CD4-positive, alpha-beta memory T cell (primary cell): ENCODE data around the gene AMZ2. TPM values are rescaled to one million over a fixed set of nuclear protein-coding genes. Genes with fewer than 3 reads are reported as not detected.
"Not testable (repeated sequence)": the region's sequence is repeated elsewhere in the genome, so short reads cannot be mapped to it uniquely, and the experiment has no call there.

ENCODE experiments used
- CTCF ChIA-PET: fragments of 350-600 bp; sonication (Branson Sonifier 250); formaldehyde crosslinking; loops from one replicate; lab custom pipeline; 2021; ENCODE audit warnings: inconsistent platforms; ENCODE audit not compliant: partially characterized antibody; lab: Charles Lee
- POLR2A ChIA-PET: fragments of 350-600 bp; sonication (Branson Sonifier 250); formaldehyde crosslinking; loops from one replicate; lab custom pipeline; 2021; ENCODE audit not compliant: partially characterized antibody; lab: Charles Lee
- DNase-seq, 5 donors: peaks; one replicate each; pipeline versions ENCODE4 v3.0.0 to v3.0.0-alpha.2; 2020 to 2022; ENCODE audit warnings: mixed read lengths in 1 of 5
- H3K27ac ChIP-seq: one replicate; pipeline ENCODE4 v1.7.0; 2013; ENCODE audit warnings: low read depth, low read length
- H3K27me3 ChIP-seq: 2 replicates; pipeline ENCODE4 v1.7.0; 2013; ENCODE audit warnings: mild to moderate bottlenecking, low read length, moderate library complexity; ENCODE audit not compliant: insufficient read depth
- H3K36me3 ChIP-seq: 2 replicates; pipeline ENCODE4 v1.7.0; 2013; ENCODE audit warnings: mild to moderate bottlenecking, low read length, moderate library complexity; ENCODE audit not compliant: insufficient read depth
- H3K4me1 ChIP-seq: 2 replicates; pipeline ENCODE4 v1.7.0; 2013; ENCODE audit warnings: mild to moderate bottlenecking, low read length, moderate library complexity; ENCODE audit not compliant: insufficient read depth
- H3K4me3 ChIP-seq, 2 donors: one replicate each; pipeline ENCODE4 v1.7.0; 2013; ENCODE audit warnings: low read length in 2 of 2, mild to moderate bottlenecking in 1 of 2
- H3K9me3 ChIP-seq, 2 donors: one replicate each; pipeline ENCODE4 v1.7.0; 2013; ENCODE audit warnings: low read length in 2 of 2, control low read depth in 1 of 2; ENCODE audit not compliant: control insufficient read depth in 1 of 2
- H3K27ac Mint-ChIP-seq, 7 donors: one replicate each; pipeline ENCODE4 v1.8.0; 2020 to 2021; ENCODE audit warnings: mixed read lengths in 7 of 7, mild to moderate bottlenecking in 6 of 7, inconsistent platforms in 3 of 7, moderate library complexity in 3 of 7
- H3K27me3 Mint-ChIP-seq, 2 donors: one replicate each; pipeline ENCODE4 v1.8.0; 2020 to 2021; ENCODE audit warnings: mixed read lengths in 2 of 2
- H3K36me3 Mint-ChIP-seq, 2 donors: one replicate each; pipeline ENCODE4 v1.8.0; 2020 to 2021; ENCODE audit warnings: mixed read lengths in 2 of 2, inconsistent platforms in 1 of 2, mild to moderate bottlenecking in 1 of 2
- H3K4me1 Mint-ChIP-seq, 4 donors: one replicate each; pipeline ENCODE4 v1.8.0; 2020 to 2021; ENCODE audit warnings: mixed read lengths in 4 of 4, mild to moderate bottlenecking in 1 of 4
- H3K4me3 Mint-ChIP-seq, 8 donors: one replicate each; pipeline ENCODE4 v1.8.0; 2020 to 2021; ENCODE audit warnings: mixed read lengths in 8 of 8, mild to moderate bottlenecking in 7 of 8, moderate library complexity in 6 of 8, inconsistent platforms in 3 of 8
- H3K9me3 Mint-ChIP-seq, 8 donors: one replicate each; pipeline ENCODE4 v1.8.0; 2020 to 2021; ENCODE audit warnings: mixed read lengths in 8 of 8, mild to moderate bottlenecking in 5 of 8, inconsistent platforms in 3 of 8, moderate library complexity in 1 of 8
- intact Hi-C: fragments of 100-400 bp; cut with micrococcal nuclease; formaldehyde crosslinking; loops from one replicate; pipeline ENCODE4 v1.15.1; 2023
- polyA plus RNA-seq, 2 donors: library from polyadenylated mRNA; unstranded; fragments of 300-500 nt; fragmentation: Illumina TruSeq; gene quantifications; one replicate each; pipeline ENCODE4 v1.2.3, GENCODE V29; 2021
- total RNA-seq, 2 experiments: library from RNA; stranded (reverse); gene quantifications; one replicate each; pipeline ENCODE4 v1.2.3, GENCODE V29; 2021

The AMZ2 gene
- total and polyA plus RNA-seq, 4 experiments from 2014 or later = 66.1 to 161 (median 97.8) TPM

DNA sequence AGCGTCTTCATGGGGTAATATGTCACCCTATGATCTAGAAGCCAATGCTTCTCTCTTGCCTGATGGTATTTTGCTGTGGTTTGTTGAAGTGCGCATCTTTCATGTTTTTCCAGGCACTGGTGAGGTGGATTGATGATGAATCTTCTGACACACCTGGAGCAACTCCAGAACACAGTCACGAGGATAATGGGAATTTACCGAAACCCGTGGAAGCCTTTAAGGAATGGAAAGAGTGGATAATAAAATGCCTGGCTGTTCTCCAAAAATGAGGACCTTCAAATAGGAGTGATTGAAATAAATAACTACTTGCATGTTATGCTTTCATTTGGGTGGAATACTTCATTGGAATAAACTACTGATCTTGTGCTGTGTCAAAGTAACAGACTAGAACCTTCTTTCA, 8.9 kb downstream of the AMZ2 start:
- CTCF ChIA-PET, DNase-seq: not testable (repeated sequence)
- H3K27ac ChIP-seq = peak overlapping the region; percentile 88

DNA sequence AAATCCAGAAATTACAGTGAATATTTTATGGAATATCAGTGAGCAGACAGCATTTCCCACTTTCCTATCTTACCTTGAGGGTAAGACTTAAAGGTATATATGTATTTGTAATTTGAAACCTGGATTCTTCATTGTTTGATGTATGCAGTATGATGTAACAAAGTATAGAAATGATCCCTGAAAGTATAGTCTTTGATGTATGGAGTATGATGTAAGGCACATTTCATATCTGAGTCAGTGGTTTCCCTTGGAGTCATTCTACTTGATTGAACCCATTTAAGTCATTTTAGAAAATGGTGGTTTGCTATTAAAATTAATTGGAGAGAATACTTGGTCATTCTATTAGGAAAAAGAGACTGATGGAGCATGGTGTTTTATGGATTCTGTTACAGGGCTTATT, 10.1 kb downstream of the AMZ2 start:
- CTCF ChIA-PET = interaction anchor here (0.9 to 1.1 kb wide), 6 partner anchors 10 to 208 kb away, joined by 3 to 5 read pairs (median 3); partner anchors contain the start of gene AMZ2
- H3K27ac ChIP-seq = peak overlapping the region; percentile 88
- Mint-ChIP-seq H3K4me3 (peak overlapping the region in 6 of 8 donors; percentile 11 to 81 (median 44)), H3K36me3 (peaks cover 8 to 28% of the 10 kb centered on the region in 2 donors), H3K27ac (peak overlapping the region; percentile 81 to 99 (median 98)), H3K4me1 (peaks cover 64 to 92% (median 72%) of the 10 kb centered on the region in 4 donors), H3K27me3 (no peaks in the 10 kb centered on the region), H3K9me3 (peaks cover 0 to 2% (median 0%) of the 10 kb centered on the region in 8 donors)
- H3K4me1 ChIP-seq = peaks cover 85% of the 10 kb centered on the region
- H3K4me3 ChIP-seq = no peak overlapping the region
- H3K36me3 ChIP-seq = no peaks in the 10 kb centered on the region
- POLR2A ChIA-PET = interaction anchor here (0.9 to 2.2 kb wide), 15 partner anchors 9 to 200 kb away, joined by 3 to 29 read pairs (median 5); partner anchors contain the start of genes AMZ2, ARSG, SLC16A6 and WIPI1
- no peaks in the 10 kb centered on the region for H3K9me3 ChIP-seq
- DNase-seq = no peak
- H3K27me3 ChIP-seq = no peaks in the 10 kb centered on the region
- intact Hi-C loops = loop anchor here (1.0 kb wide), 1 partner anchor 9 kb away; no protein-coding TSS in a partner anchor

More for the DNA sequence above, 8.9 kb downstream of the AMZ2 start:
- H3K36me3 ChIP-seq, H3K27me3 ChIP-seq, H3K9me3 Mint-ChIP-seq, H3K4me3 ChIP-seq, intact Hi-C loops, H3K27me3 Mint-ChIP-seq, H3K9me3 ChIP-seq: not testable (repeated sequence)
- peak overlapping the region; percentile 24 to 73 (median 52) for H3K4me3 Mint-ChIP-seq
- peaks cover 61 to 91% (median 73%) of the 10 kb centered on the region in 4 donors for H3K4me1 Mint-ChIP-seq
- POLR2A ChIA-PET = interaction anchor here (1.0 to 1.4 kb wide), 4 partner anchors 9 to 201 kb away, joined by 3 to 5 read pairs (median 4); partner anchors contain the start of genes AMZ2 and WIPI1
- peaks cover 14 to 34% of the 10 kb centered on the region in 2 donors for H3K36me3 Mint-ChIP-seq
- H3K4me1 ChIP-seq = peaks cover 89% of the 10 kb centered on the region
- H3K27ac Mint-ChIP-seq = peak overlapping the region; percentile 81 to 99 (median 98)

DNA sequence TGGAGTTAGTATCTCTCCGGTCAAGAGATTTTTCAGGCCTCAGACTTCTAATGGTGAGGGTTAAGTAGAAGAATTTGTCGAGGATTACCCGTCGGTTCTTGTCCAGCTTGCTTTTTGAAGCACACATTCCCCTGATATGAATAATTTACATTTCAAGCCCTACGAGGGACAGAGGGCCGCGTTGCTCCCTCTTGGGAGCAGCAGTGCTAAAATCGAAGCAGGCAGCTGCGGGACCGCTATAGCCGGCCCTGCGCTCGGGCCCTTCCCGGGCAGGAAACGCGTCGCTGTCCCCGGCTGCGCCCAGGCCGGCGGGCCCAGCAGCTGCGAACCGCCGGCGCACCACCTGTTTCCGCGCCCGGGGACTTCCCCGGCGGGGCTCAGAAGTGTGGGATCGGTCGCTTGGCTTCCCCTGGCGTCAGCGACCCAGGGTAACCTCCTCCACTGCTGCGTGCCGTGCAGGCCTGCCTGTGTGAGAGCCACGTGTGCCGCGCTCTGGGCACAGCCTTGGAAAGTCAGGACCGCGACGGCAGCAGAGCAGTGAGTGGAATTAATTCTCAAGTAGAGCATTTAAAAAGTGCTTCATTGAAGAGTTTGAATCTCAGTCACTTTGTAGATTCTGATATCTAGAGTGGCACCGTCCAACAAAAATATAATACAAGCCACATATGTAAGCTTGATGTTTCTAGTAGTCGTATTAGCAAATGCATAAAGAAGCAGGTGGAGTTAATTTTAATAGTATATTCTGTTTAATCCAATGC, 11.2 kb downstream of the AMZ2 start:
- not testable (repeated sequence) for H3K4me3 ChIP-seq
- intact Hi-C loops = loop anchor here (1.0 kb wide), 3 partner anchors 10 to 87 kb away; no protein-coding TSS in a partner anchor

DNA sequence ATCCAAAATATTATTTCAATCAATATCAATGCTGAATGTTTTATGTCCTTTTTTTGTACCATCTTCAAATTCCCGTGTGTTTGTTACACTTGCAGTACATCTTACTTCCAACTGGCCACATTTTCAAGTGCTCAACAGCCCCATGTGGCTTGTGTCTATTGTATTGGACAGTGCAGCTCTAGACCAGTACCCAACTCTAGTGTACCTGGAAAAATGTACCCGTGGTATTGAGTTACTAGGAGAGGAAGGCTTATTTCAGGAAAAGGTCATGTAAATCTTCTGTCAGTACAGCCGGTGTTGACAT, 11.8 kb downstream of the AMZ2 start:
- peaks cover 8 to 22% of the 10 kb centered on the region in 2 donors for H3K36me3 Mint-ChIP-seq
- CTCF ChIA-PET = interaction anchor here (0.8 to 2.9 kb wide), 2 partner anchors 79 to 87 kb away, joined by 4 to 9 read pairs; no protein-coding TSS in a partner anchor

More for the DNA sequence above, 11.2 kb downstream of the AMZ2 start:
- H3K9me3 ChIP-seq, H3K9me3 Mint-ChIP-seq, H3K27me3 ChIP-seq, H3K36me3 ChIP-seq, H3K27me3 Mint-ChIP-seq: not testable (repeated sequence)
- POLR2A ChIA-PET = interaction anchor here (0.8 to 2.2 kb wide), 16 partner anchors 10 to 199 kb away, joined by 3 to 29 read pairs (median 5); partner anchors contain the start of genes AMZ2, ARSG, SLC16A6 and WIPI1
- peaks cover 82% of the 10 kb centered on the region for H3K4me1 ChIP-seq
- peak; percentile 80 to 91 (median 84) for DNase-seq
- peak overlapping the region; percentile 81 to 99 (median 98) for H3K27ac Mint-ChIP-seq
- H3K4me3 Mint-ChIP-seq = peak overlapping the region; percentile 73 to 82 (median 78)
- H3K4me1 Mint-ChIP-seq = peaks cover 58 to 87% (median 66%) of the 10 kb centered on the region in 4 donors
- peaks cover 8 to 22% of the 10 kb centered on the region in 2 donors for H3K36me3 Mint-ChIP-seq
- peak overlapping the region; percentile 88 for H3K27ac ChIP-seq
- CTCF ChIA-PET = interaction anchor here (0.8 to 2.9 kb wide), 6 partner anchors 11 to 207 kb away, joined by 3 to 9 read pairs (median 4); partner anchors contain the start of gene AMZ2

DNA sequence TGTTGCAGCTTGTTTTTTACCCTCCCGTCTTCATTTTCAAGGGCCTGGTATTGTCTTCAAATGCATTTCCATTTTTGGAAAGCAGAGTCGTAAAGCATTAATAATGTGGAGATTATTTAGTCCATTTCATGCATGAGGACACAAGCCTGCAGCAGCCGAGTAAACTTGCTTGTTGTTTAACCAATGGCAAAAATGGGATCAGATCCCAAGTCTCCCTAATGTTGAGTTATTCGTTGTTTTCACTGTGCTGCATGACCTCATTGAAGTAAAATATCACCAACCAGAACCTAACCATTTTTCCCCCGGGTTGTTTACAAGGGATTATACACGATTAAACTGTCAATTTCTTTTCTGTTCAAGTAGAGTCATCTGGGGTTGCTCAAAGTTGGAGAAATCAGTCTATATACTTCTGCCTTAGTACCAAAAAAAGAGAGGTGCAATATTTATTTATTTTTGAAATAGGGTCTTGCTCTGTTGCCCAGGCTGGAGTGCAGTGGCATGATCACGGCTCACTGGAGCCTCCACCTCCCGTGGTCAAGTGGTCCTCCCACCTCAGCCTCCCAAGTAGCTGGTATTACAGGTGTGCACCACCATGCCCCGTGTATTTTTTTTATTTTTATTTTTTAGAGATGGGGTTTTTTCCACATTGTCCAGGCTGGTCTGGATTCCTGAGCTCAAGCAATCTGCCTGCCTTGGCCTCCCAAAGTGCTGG, 12.4 kb downstream of the AMZ2 start:
- H3K27ac Mint-ChIP-seq = peak overlapping the region; percentile 81 to 99 (median 97)
- peaks cover 71% of the 10 kb centered on the region for H3K4me1 ChIP-seq
- H3K4me3 ChIP-seq = no peak overlapping the region
- H3K36me3 ChIP-seq = no peaks in the 10 kb centered on the region
- peaks cover 48 to 75% (median 55%) of the 10 kb centered on the region in 4 donors for H3K4me1 Mint-ChIP-seq
- ChIA-PET CTCF (interaction anchor here (1.1 to 7.6 kb wide), 8 partner anchors 8 to 198 kb away, joined by 3 to 181 read pairs (median 9); partner anchors contain the start of gene AMZ2), POLR2A (interaction anchor here (0.7 to 2.2 kb wide), 8 partner anchors 12 to 178 kb away, joined by 3 to 29 read pairs (median 4); partner anchors contain the start of genes AMZ2, ARSG and SLC16A6)
- H3K4me3 Mint-ChIP-seq = peak overlapping the region in 3 of 8 donors; percentile 8 to 82 (median 81)
- peaks cover 4 to 22% of the 10 kb centered on the region in 2 donors for H3K36me3 Mint-ChIP-seq
- no peaks in the 10 kb centered on the region for H3K27me3 Mint-ChIP-seq
- H3K27me3 ChIP-seq = no peaks in the 10 kb centered on the region
- peak overlapping the region; percentile 62 for H3K27ac ChIP-seq
- H3K9me3 Mint-ChIP-seq = peaks cover 0 to 2% (median 0%) of the 10 kb centered on the region in 8 donors
- H3K9me3 ChIP-seq = no peaks in the 10 kb centered on the region
- no peak for DNase-seq
- intact Hi-C loops = no loop called here

More for the DNA sequence above, 11.8 kb downstream of the AMZ2 start:
- not testable (repeated sequence) for H3K27me3 Mint-ChIP-seq, H3K27me3 ChIP-seq, H3K36me3 ChIP-seq, H3K4me3 ChIP-seq, H3K9me3 Mint-ChIP-seq, DNase-seq, H3K9me3 ChIP-seq
- POLR2A ChIA-PET = interaction anchor here (0.8 to 2.2 kb wide), 12 partner anchors 11 to 198 kb away, joined by 3 to 29 read pairs (median 6); partner anchors contain the start of genes AMZ2, ARSG, SLC16A6 and WIPI1
- peak overlapping the region; percentile 54 to 82 (median 78) for H3K4me3 Mint-ChIP-seq
- peak overlapping the region; percentile 62 for H3K27ac ChIP-seq
- peaks cover 77% of the 10 kb centered on the region for H3K4me1 ChIP-seq
- H3K27ac Mint-ChIP-seq = peak overlapping the region; percentile 81 to 99 (median 97)
- H3K4me1 Mint-ChIP-seq = peaks cover 54 to 82% (median 62%) of the 10 kb centered on the region in 4 donors
- intact Hi-C loops = loop anchor here (1.0 kb wide), 2 partner anchors 54 to 87 kb away; no protein-coding TSS in a partner anchor

DNA sequence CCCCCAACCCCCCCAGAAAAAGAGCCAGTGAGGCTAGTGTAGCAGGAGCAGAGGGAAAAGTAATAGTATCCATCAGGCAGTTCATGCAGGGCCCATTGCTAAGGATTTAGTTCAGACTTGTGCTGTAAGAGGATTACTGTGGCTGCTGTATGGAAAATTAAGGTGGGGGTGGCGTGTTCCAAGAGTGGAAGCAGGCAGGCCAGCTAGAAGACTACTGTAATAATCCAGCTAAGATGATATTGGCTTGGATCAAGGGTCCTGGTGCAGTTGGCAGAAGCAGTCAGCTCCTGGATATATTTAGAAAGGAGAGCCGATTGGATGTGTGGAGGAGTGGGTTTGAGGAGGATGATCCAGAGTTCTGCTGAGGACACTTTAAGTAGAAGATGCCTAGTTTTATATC, 14.6 kb downstream of the AMZ2 start:
- ChIA-PET CTCF (interaction anchor here (0.9 to 7.6 kb wide), 21 partner anchors 8 to 205 kb away, joined by 3 to 181 read pairs (median 8); partner anchors contain the start of genes AMZ2 and WIPI1), POLR2A (interaction anchor here (0.6 to 4.2 kb wide), 8 partner anchors 21 to 178 kb away, joined by 3 to 40 read pairs (median 4); partner anchors contain the start of genes ARSG and SLC16A6)
- not testable (repeated sequence) for DNase-seq, H3K4me3 ChIP-seq, H3K9me3 ChIP-seq, H3K27me3 ChIP-seq, H3K27me3 Mint-ChIP-seq, H3K27ac ChIP-seq, H3K36me3 ChIP-seq, H3K9me3 Mint-ChIP-seq
- peaks cover 48% of the 10 kb centered on the region for H3K4me1 ChIP-seq
- intact Hi-C loops = loop anchor here (2.0 kb wide), 1 partner anchor 28 kb away; the partner anchor contains the start of genes ARSG and SLC16A6
- Mint-ChIP-seq H3K36me3 (peaks cover 1 to 15% of the 10 kb centered on the region in 2 donors), H3K4me1 (peaks cover 32 to 63% (median 40%) of the 10 kb centered on the region in 4 donors), H3K27ac (peak overlapping the region in 6 of 7 donors; percentile 58 to 93 (median 80)), H3K4me3 (peak overlapping the region in 1 of 8 donors; percentile 49)
